ENCODE measurements around the gene PPP1R13B. TPM values are rescaled to one million over a fixed set of nuclear protein-coding genes. Genes with fewer than 3 reads are reported as not detected.

The PPP1R13B gene
- total and polyA plus RNA-seq, 2 experiments from 2014 or later = 2.0 to 8.5 TPM

GRCh38 chr14:103703433-103704385 is 143.7 kb downstream of the PPP1R13B start (continued):
- TF ChIP-seq, protein P1, sequence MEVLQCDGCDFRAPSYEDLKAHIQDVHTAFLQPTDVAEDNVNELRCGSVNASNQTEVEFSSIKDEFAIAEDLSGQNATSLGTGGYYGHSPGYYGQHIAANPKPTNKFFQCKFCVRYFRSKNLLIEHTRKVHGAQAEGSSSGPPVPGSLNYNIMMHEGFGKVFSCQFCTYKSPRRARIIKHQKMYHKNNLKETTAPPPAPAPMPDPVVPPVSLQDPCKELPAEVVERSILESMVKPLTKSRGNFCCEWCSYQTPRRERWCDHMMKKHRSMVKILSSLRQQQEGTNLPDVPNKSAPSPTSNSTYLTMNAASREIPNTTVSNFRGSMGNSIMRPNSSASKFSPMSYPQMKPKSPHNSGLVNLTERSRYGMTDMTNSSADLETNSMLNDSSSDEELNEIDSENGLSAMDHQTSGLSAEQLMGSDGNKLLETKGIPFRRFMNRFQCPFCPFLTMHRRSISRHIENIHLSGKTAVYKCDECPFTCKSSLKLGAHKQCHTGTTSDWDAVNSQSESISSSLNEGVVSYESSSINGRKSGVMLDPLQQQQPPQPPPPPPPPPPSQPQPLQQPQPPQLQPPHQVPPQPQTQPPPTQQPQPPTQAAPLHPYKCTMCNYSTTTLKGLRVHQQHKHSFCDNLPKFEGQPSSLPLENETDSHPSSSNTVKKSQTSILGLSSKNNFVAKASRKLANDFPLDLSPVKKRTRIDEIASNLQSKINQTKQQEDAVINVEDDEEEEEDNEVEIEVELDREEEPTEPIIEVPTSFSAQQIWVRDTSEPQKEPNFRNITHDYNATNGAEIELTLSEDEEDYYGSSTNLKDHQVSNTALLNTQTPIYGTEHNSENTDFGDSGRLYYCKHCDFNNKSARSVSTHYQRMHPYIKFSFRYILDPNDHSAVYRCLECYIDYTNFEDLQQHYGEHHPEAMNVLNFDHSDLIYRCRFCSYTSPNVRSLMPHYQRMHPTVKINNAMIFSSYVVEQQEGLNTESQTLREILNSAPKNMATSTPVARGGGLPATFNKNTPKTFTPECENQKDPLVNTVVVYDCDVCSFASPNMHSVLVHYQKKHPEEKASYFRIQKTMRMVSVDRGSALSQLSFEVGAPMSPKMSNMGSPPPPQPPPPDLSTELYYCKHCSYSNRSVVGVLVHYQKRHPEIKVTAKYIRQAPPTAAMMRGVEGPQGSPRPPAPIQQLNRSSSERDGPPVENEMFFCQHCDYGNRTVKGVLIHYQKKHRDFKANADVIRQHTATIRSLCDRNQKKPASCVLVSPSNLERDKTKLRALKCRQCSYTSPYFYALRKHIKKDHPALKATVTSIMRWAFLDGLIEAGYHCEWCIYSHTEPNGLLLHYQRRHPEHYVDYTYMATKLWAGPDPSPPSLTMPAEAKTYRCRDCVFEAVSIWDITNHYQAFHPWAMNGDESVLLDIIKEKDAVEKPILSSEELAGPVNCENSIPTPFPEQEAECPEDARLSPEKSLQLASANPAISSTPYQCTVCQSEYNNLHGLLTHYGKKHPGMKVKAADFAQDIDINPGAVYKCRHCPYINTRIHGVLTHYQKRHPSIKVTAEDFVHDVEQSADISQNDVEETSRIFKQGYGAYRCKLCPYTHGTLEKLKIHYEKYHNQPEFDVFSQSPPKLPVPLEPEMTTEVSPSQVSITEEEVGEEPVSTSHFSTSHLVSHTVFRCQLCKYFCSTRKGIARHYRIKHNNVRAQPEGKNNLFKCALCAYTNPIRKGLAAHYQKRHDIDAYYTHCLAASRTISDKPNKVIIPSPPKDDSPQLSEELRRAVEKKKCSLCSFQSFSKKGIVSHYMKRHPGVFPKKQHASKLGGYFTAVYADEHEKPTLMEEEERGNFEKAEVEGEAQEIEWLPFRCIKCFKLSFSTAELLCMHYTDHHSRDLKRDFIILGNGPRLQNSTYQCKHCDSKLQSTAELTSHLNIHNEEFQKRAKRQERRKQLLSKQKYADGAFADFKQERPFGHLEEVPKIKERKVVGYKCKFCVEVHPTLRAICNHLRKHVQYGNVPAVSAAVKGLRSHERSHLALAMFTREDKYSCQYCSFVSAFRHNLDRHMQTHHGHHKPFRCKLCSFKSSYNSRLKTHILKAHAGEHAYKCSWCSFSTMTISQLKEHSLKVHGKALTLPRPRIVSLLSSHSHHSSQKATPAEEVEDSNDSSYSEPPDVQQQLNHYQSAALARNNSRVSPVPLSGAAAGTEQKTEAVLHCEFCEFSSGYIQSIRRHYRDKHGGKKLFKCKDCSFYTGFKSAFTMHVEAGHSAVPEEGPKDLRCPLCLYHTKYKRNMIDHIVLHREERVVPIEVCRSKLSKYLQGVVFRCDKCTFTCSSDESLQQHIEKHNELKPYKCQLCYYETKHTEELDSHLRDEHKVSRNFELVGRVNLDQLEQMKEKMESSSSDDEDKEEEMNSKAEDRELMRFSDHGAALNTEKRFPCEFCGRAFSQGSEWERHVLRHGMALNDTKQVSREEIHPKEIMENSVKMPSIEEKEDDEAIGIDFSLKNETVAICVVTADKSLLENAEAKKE (CRISPR knock-in tag; IDR thresholded peaks at IDR 0.05) = no peak

DNA sequence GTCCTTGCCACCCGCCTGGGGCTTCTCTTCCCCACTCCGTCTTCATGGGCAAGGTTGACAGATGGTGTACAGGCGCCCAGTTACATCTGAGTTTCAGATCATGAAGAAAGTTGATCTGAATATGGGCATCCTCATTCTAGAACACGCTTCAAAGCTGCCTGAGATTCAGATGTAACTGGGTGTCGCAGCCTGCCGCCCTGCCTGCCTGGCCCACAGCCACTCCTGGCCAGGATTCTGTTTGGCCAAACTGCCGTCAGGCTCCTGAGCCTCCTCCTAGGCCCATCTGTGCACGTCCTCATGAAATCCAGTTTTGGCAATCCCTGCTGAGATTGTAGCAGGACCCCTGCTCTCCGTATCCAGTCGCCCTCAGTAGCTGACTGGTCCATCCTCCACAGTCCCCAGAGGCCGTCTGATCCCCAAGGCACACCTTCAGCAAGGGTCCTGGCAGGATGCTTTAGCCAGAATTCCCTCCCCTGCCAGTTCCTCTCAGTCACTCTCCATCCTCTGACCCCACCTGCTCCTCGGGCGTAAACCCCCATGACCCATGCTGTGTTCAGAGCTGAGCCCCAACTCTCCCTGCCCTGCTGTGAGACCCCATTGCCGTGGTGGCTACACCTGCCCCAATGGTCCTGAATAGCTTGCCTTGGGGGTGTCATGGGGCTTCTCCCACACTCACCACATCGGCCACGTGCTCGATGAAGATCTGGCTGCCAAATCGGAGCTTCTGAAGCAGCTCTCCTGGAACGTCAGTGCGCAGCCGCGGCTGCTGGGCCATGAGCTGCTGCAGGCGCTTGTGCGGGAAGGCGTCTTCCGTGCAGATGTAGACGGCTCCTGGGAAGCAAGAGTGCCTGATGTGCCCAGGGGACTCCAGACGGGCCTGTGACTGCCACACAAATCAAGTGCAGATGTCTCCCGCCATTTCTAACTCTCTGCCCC is 144.6 kb downstream of the PPP1R13B start:
- Histone ChIP-seq H3K79me2 (replicated peaks; ENCODE audit: insufficient read depth) (no peaks in the 10 kb centered on the region), H3K36me3 (ENCODE audit: insufficient read depth) (no peaks in the 10 kb centered on the region; the same call in 1 of the 2 replicates)
- H3K9me3 Mint-ChIP-seq = no peaks in the 10 kb centered on the region; the same call in 2 of the 3 replicates
- TF ChIP-seq CTCF (conservative IDR thresholded peaks at IDR 0.05; ENCODE audit: low read depth in 2 of 2) = no peak
- no peak for TF ChIP-seq CREB1 (CRISPR knock-in tag; IDR thresholded peaks at IDR 0.05; ENCODE audit: low read depth)
- TF ChIP-seq, protein P2, sequence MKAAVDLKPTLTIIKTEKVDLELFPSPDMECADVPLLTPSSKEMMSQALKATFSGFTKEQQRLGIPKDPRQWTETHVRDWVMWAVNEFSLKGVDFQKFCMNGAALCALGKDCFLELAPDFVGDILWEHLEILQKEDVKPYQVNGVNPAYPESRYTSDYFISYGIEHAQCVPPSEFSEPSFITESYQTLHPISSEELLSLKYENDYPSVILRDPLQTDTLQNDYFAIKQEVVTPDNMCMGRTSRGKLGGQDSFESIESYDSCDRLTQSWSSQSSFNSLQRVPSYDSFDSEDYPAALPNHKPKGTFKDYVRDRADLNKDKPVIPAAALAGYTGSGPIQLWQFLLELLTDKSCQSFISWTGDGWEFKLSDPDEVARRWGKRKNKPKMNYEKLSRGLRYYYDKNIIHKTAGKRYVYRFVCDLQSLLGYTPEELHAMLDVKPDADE (IDR thresholded peaks at IDR 0.05) = no peak
- TF ChIP-seq, protein P3, sequence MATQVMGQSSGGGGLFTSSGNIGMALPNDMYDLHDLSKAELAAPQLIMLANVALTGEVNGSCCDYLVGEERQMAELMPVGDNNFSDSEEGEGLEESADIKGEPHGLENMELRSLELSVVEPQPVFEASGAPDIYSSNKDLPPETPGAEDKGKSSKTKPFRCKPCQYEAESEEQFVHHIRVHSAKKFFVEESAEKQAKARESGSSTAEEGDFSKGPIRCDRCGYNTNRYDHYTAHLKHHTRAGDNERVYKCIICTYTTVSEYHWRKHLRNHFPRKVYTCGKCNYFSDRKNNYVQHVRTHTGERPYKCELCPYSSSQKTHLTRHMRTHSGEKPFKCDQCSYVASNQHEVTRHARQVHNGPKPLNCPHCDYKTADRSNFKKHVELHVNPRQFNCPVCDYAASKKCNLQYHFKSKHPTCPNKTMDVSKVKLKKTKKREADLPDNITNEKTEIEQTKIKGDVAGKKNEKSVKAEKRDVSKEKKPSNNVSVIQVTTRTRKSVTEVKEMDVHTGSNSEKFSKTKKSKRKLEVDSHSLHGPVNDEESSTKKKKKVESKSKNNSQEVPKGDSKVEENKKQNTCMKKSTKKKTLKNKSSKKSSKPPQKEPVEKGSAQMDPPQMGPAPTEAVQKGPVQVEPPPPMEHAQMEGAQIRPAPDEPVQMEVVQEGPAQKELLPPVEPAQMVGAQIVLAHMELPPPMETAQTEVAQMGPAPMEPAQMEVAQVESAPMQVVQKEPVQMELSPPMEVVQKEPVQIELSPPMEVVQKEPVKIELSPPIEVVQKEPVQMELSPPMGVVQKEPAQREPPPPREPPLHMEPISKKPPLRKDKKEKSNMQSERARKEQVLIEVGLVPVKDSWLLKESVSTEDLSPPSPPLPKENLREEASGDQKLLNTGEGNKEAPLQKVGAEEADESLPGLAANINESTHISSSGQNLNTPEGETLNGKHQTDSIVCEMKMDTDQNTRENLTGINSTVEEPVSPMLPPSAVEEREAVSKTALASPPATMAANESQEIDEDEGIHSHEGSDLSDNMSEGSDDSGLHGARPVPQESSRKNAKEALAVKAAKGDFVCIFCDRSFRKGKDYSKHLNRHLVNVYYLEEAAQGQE (IDR thresholded peaks at IDR 0.05; ENCODE audit: unreplicated experiment) = no peak
- no peak for TF ChIP-seq ZNF114 (CRISPR knock-in tag; IDR thresholded peaks at IDR 0.05)

More for the DNA sequence above, 144.6 kb downstream of the PPP1R13B start:
- no peak overlapping the region for H2AFZ ChIP-seq
- no peak overlapping the region for H3K27ac ChIP-seq (ENCODE audit: low read depth)
- peak overlapping the region; percentile 78 for H3K27ac Mint-ChIP-seq
- peaks cover 9% of the 10 kb centered on the region for H3K4me1 Mint-ChIP-seq
- H3K4me1 ChIP-seq (ENCODE audit: insufficient read depth) = no peaks in the 10 kb centered on the region
- peaks cover 3% of the 10 kb centered on the region; the same call in 1 of the 2 replicates for H3F3A ChIP-seq (replicated peaks; ENCODE audit: low read depth)
- H3K27me3 Mint-ChIP-seq (ENCODE audit: insufficient read depth, low read depth, poor library complexity) = peaks cover 28% of the 10 kb centered on the region
- H3K4me3 ChIP-seq = no peak overlapping the region
- no peaks in the 10 kb centered on the region for H3K9me2 ChIP-seq (ENCODE audit: insufficient read depth)
- no peak overlapping the region for H3K4me2 ChIP-seq
- DNase-seq (ENCODE audit: low spot score) = no peak
- no peak overlapping the region; the same call in 2 of the 3 replicates for H3K4me3 Mint-ChIP-seq
- peaks cover 42% of the 10 kb centered on the region for H3K36me3 Mint-ChIP-seq (ENCODE audit: low read depth)
- peaks cover 4% of the 10 kb centered on the region; the same call in 1 of the 2 replicates for H4K20me1 ChIP-seq (replicated peaks; ENCODE audit: insufficient read depth)
- ATAC-seq = no peak
- H3K27me3 ChIP-seq (ENCODE audit: insufficient read depth) = no peaks in the 10 kb centered on the region

All from GM23338 (cell line).